ENCODE measurements around the gene PPFIA1.
A peak's percentile ranks its signal among the peaks of the same experiment; 100 is the strongest.

Gene PPFIA1

GRCh38 chr11:70413151-70413550 is 142.7 kb downstream of the PPFIA1 start:
- no peak for DNase-seq (ENCODE audit: low read depth, low spot score)

- DNase-seq (ENCODE audit: low read depth, low spot score) = no peak
Measured at GRCh38 chr11:70414341-70415100, 144.0 kb downstream of the PPFIA1 start.

- DNase-seq (ENCODE audit: low read depth, low spot score) = peak; percentile 79
Measured at GRCh38 chr11:70415191-70415590, 144.7 kb downstream of the PPFIA1 start.

GRCh38 chr11:70415642-70416395 is 145.3 kb downstream of the PPFIA1 start:
- DNase-seq (ENCODE audit: low read depth, low spot score) = no peak

GRCh38 chr11:70416881-70417280 is 146.4 kb downstream of the PPFIA1 start:
- no peak for DNase-seq (ENCODE audit: low read depth, low spot score)

GRCh38 chr11:70418130-70418529 is 147.6 kb downstream of the PPFIA1 start:
- no peak for DNase-seq (ENCODE audit: low read depth, low spot score)

- no peak for DNase-seq (ENCODE audit: low read depth, low spot score)
Measured at GRCh38 chr11:70419307-70420007, 149.0 kb downstream of the PPFIA1 start.

GRCh38 chr11:70420008-70420464 is 149.5 kb downstream of the PPFIA1 start:
- no peak for DNase-seq (ENCODE audit: low read depth, low spot score)

GRCh38 chr11:70420496-70420895 is 150.0 kb downstream of the PPFIA1 start:
- DNase-seq (ENCODE audit: low read depth, low spot score) = no peak

- no peak for DNase-seq (ENCODE audit: low read depth, low spot score)
Measured at GRCh38 chr11:70421123-70421522, 150.6 kb downstream of the PPFIA1 start.

- DNase-seq (ENCODE audit: low read depth, low spot score) = no peak
Measured at GRCh38 chr11:70422692-70423522, 152.4 kb downstream of the PPFIA1 start.

GRCh38 chr11:70423523-70424505 is 153.3 kb downstream of the PPFIA1 start:
- DNase-seq (ENCODE audit: low read depth, low spot score) = no peak

- DNase-seq (ENCODE audit: low read depth, low spot score) = no peak
Measured at GRCh38 chr11:70424765-70425344, 154.4 kb downstream of the PPFIA1 start.

GRCh38 chr11:70427436-70427835 is 156.9 kb downstream of the PPFIA1 start:
- no peak for DNase-seq (ENCODE audit: low read depth, low spot score)

- no peak for DNase-seq (ENCODE audit: low read depth, low spot score)
Measured at GRCh38 chr11:70428701-70429427, 158.4 kb downstream of the PPFIA1 start.

- DNase-seq (ENCODE audit: low read depth, low spot score) = no peak
Measured at GRCh38 chr11:70429428-70429705, 158.9 kb downstream of the PPFIA1 start.

- DNase-seq (ENCODE audit: low read depth, low spot score) = no peak
Measured at GRCh38 chr11:70429724-70430521, 159.4 kb downstream of the PPFIA1 start.
